Effector CD8-positive, alpha-beta T cell (primary cell): ENCODE results near the gene TAPBP.

ENCODE experiments used
- DNase-seq: peaks from one replicate; lab custom pipeline; 2025; lab: John Stamatoyannopoulos, UW

The TAPBP gene

DNA sequence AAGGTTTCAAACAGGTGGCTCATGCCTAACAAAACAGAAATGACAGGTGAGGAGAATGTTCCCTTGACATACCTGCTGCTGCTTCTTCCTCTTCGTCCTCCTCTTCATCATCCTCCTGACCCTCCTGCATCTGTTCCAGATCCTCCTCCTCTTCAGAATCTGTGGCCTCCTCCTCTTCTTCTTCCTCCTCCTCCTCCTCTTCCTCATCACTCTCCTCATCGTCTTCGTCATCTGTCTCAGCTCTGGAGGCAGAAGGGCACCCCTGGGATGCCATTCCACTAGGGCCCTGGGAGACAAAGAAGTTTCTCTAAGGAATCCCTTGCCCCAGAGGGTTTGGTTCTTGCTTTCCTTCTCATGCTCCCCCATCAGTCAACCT lies 6.0 kb upstream of the TAPBP start:
- DNase-seq: no peak

DNA sequence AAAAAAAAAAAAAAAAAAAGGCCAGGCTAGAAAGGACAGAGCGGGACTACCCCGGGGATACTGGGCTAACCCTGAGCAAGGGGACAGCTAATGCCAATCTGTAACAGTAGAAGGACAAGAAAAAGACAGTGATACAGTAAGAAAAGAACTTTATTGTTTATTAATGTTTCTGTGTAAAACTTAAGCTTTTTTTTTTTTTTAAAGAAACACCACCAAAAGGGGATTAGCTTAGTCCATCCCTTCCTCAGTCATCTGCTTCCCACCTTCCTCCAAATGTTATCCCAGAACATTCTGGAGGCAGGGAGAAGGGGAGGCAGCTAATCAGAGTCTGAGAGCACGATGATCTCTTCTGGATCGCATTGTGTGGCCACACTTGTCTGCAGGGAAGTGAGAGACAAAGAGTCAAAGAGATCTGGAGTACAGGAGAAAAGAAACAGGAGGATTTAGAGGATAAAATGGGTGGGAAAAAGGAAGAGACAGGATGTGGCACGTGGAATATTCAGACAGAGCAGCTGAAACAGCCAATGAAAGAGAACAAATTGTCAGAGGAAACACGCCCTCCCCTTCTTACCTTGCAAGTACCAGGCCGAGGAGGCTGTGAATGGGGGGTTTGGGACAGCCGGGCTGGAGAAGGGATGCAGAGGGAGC lies 4.7 kb upstream of the TAPBP start:
- no peak for DNase-seq

DNA sequence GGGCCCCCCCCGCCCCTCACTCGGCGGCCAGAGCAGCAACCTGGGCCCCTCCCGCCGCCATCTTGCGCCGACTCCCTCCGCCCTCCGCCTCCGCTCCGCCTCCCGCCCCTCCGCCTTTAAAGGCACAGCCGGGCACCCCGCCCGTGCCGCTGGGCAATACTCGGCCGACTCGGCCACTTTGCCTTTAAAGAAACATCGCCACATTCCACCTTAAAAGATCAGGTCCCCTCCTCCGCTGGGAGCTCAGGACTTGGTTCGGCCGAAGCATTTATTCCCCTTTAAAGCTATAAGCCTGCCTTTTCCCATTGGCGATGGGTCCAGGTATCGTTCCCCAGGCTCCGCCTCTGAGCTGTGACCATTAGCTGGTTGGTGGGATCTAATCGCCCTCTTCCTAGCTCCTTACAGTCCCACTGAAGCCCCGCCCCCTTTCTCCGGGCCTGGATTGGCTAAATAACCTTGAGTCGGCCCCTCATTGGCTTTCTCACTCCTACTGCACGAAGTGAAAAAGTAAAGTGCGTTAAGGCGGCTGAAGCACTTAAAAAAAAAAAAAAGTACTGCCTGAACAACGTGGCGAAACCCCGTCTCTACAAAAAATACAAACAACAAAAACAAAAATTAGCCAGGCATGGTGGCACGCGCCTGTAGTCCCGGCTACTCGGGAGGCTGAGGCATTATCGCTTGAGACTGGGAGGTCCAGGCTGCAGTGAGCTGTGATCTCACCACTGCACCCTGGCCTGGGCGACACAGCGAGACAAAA lies 4.0 kb upstream of the TAPBP start, which contains the start of gene ZBTB22:
Gene ZBTB22, minus strand, starts transcription at position 76 of the 757 bp plus-strand sequence. CDS start 828 bp downstream, outside the sequence.
- DNase-seq: peak; percentile 95

DNA sequence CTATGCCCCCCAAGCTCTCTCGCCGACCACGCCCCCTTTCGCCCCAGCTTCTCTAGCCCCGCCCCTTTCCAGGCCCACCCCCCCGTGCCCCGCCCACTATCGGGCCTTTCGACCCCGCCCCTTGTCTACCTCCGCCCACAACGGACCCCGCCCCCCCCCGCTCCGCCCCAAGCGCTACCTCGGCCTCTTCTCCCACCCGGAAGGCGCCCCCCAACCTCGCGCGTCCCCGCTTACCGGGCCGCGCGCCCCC lies 3.5 kb upstream of the TAPBP start:
- DNase-seq: peak; percentile 89

DNA sequence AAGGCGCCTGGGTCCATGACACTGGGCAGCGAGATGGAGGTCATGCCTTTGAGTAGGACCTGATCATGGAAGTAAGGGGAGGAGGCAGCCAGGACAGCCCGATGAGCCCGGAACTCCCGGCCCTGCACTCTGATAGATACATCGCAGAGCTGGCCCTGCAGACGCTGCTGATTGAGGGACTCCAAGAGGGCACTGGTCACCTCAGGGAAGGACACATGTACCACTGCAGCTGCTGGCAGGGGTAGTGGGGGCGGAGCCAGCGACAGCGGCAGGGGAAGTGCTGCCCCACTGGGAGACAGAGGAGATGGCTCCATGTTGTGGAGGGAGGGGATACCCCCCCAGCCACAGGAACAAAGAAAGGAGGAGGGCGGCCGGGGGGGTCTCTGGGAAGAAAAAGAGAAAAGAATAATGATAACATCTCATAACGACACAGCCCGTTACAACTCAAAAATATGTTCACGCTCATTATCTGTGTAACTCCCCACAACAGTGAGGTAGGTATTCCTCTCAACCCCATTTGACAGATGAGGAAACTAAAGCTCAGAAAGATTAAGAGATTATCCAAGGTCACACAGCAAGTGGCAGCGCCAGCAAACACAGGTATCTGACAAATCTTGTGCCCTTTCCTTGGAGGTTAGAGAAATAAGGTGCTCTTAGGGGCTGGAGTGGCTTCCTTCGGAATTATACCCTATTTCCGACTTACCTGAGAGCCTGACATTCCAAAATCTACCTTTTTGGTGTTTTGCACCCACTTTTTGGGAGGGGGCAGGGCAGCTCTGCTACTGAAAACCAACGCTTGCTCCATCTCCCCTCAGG lies 2.9 kb upstream of the TAPBP start:
- no peak for DNase-seq

DNA sequence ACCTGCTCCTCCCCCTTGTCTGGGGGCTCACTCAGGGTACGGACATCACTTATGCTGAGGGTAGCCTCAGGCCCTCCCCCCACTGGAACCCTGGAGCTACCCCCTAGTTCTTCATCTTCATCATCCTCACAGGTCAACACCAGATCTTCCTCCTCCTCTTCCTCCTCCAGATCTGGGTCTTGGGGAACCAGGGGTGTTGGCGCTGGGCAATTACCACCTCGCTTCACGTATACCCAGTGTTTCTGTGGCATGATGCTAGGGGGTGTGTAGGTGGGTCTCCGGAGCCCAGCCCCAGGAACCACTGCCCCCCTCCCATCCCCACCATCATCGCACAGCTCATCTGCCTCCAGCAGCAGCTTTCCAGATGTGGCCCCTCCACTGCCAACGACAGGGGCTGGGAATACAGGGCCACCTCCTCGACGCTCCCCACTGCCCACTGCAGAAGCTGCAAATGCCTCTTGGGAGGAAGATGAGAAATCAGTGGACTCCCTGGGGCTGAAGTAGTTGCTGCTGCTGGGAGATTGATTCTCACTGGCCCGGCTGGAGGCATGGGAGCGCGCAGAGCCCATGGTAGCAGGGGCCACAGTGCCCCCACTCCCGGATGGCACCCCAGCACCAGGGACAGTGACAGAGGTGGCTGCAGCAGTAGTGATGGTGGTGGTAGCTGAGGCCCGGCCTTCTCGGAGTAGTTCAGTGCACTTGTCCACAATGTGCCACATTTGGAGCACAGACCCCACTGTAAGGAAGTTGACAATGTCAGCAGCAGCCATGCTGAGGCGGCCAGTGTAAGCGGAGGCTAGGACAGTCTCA lies 2.1 kb upstream of the TAPBP start:
- DNase-seq: no peak

DNA sequence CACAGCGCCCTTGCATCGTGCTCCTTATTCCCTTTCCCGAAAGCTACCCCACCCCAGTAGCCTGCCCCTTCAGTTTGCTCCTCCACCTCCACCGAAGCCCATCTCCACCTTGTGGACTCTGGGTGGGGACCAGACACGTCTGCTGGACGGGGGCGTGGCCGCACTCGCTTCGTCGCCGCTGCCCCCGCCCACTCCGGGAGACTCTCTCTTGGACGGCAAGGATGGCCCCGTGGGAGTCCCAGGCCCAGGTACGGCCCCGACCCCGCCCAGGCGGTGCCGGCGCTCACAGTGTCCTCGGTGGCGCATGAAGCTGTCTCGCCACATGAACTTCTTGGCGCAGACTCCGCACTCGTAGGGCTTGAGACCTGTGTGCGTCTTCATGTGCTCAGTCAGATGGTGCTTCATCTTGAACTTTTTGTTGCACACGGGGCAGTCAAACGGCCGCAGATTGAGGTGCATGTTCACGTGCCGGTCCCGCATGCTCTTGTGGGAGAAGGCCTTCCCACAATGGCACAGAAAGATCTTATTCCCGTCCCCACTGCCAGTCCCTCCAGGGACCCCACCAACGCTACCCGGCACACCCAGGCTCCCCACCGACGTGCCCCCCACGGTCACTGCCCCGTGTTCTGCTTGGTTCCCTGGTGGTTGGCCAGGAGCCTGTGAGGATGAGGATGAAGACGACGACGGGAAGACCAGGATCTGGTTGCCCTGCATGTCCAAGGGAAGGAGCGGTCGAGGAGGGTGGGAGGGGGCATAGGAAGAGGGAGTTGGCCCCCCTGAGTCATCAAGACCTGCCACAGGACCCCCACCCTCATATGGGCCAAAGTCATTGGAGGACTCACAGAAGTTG lies 1.3 kb upstream of the TAPBP start:
- DNase-seq: no peak

DNA sequence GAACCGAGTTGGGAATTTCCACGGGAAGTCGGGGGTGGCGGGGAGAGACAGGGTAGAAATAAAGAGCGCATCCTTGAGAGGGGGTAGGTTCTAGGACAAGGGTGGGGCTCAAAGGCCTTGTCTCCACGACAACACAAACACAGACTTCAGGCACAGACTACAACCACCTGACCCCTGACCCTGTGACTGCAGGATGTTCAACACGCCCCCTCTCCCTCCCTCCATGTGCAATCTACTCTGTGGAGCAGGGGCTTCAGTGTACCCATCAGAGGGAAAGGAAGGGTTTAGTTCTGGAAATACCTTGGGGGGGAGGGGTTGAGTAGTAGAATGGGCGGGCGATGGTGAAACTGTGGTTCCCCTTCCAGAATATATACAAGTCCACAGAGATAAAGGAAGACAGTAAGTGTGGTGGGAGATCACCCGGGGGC lies 651 bp upstream of the TAPBP start:
- DNase-seq: peak; percentile 70

DNA sequence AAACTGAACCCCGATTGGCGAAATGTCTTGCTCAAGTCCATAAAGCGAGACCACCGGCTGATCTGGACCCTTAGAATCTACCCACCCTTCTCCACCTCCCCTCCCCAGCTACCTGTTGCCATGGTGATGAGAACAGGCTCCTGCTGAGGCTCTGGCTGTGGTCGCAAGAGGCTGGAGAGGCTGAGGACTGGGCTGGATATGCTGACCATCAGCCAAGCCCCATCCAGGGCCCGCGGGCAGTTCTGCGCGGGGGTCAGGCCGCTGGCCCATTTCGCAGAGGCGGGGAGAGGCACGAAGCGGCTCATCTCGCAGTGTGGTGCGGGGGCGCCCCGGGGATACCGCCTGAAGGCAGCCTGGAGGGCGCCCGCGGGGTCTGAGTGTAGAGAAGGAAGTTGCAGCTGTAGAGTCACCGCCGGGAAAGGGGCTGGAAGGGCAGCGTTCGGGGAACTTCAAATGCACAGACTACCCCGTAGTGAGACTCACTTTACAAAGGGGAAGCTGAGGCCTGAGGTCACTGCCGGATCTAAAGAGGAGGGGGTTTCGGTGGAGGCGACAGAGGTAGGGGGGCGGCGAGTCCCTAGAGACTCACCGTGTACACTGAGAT lies 671 bp downstream of the TAPBP start:
- peak; percentile 29 for DNase-seq

DNA sequence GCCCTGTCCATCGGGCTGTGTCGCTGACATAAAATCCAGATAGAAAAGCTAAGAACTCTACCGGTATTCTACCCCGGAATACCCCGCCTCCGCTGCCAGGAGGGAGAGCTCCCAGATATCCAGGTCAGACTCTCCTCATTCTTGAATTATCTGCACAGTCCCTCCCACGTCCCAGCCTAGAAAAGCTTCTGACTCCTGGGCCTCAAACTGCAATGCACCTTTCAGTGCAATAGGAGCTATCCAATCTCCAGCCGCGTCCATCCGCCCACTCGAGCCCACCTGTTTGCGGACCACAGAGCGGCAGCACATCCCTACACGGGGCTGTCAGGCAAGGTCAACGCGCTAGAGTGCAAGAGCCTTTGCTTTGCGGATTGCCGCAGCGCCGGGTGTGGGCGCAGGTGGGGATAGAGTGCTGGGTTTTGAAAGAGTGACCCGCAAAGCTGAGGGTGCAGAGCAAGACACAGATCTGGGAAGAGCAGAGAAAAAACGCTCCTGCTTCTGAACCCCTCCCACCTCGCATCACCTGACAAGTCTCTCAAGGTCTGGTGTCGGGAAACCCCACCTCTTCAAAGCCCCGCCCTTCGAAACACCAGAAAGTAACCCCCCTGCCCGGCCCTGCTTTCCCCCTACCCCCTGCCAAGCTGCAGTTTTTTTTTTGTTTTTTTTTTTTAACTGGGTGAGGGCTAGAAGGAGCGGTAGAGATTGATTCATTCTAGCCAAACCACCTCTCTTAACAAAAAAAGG lies 1.3 kb downstream of the TAPBP start:
- peak; percentile 74 for DNase-seq

DNA sequence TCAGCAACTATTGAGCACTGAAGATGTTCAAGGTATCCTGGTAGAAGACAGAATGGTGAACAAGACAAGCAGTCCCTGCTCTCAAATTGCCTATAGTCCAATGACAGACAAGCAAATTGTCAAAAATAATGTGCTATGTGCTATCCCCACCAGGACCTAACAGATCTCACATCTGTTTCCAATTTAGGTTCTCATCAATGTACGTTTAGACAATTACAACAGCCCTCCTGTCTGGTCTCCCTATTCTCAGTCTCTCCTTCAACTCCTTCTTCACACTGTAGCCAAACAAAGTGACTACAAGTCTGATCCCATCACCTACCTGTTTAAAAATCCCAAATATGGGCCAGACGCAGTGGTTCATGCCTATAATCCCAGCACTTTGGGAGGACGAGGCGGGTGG lies 7.5 kb downstream of the TAPBP start:
- no peak for DNase-seq

DNA sequence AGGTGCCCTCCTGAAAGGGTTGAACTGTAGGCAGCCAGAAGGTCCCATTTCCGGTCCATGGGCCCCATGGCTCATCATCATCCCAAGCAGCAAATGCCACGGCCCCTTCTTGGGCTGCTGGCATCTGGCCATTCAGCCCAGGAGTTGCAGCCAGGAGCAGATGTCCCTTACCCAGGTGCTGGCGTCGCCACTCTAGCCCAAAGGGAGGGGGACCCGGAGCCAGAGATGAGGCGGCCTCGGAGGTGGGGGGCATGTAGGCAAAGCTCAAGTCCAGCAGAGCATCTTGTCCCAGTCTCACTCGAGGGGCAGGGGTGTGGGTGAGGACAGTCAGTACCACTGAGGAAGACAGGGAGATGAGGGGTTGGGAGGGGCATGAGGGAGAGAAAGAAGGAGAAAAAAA lies 8.8 kb downstream of the TAPBP start:
- no peak for DNase-seq

DNA sequence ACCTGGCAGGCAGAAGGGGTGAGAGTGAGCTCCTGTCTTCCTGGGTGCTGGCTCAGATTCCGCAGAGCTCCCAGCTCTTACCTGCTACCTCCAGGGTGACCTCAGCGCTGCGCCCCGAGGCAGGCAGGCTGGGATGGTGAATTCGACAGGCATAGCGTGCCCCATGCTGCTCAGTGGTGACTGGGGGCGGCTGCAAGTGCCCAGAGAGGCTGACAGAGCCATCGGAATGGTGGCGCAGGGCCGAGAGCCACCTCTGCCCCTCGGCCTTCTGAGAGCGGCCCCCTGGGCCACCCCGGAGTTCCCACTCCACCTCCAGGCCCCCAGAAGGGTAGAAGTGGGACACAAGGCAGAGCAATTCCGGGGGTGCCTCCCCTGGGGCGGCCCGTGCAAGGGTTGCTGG lies 9.7 kb downstream of the TAPBP start:
- no peak for DNase-seq

DNA sequence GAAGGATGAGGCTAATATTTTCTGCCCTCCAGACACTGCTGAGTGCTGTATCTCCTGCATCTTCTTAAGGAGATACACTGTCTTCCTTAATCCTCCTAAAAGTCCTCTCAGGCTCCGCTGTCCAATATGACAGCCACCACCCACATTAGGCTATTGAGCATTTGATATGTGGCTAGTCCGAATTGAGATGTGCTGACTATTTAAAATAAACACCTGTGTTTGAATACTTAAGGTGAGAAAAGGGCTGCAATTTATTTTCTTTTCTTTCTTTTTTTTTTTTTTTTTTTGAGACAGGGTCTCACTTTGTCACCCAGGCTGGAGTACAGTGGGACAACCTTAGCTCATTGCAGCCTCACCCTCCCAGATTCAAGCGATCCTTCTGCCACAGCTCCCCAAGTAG lies 12.0 kb downstream of the TAPBP start:
- DNase-seq: no peak

DNA sequence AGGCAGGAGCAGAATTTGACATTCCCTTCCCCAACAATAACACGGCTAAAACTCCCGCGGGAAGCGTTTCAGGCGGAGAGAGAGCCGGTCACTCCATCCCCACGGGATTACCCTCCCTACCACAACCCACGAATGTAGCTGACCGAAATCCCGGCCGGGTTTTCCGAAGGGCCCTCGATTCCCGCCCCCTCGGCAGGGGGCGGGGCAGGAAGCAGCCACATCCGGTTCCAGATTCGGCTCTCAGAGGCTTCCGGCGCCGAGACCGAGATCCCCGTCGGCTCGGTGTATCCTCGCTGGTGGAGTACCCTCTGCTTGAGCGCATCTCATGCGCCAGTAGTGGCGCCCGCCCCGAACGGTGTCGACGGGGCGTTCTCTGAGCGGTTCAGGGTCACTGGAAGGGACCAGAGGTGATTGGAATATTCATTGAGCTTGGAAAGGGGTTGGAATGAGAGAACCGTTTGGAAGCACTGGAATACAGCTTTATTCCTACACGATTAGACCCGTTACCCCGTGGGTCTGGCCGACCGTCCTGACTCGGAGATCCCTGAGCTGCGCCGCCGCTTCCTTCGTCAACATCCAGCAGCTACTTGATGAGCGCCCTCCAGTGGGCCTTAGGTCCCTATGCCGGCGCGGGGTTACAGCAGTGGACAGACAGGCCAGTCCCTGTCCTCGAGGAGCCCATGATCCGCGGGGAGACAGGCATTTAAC lies 14.5 kb downstream of the TAPBP start:
- peak; percentile 87 for DNase-seq

DNA sequence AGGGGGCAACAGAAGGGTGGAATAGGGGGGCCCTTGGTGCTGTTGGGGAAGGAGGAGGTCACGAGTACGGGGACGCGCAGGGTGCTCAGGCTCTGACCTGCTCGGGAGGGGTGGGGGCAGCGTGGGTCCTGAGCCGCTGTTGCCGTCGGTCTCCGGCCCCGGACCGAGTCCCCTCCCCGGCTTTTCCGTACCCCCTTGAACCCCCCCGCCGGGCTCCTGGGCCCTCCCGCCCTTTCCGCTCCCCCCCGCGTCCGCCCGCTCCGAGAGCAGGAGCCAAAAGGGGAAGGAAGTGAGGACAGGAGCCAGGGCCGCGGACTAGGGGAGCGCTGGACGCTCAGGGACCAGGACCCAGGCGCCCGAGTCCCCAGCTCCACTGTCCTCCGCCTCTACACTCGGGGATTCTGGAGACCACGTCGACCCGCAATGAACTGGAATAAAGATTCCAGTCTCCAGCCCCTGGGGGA lies 15.1 kb downstream of the TAPBP start, which contains the start of gene RGL2:
Gene RGL2, minus strand, starts transcription at position 170 of the 464 bp plus-strand sequence. CDS start 332 bp downstream, outside the sequence.
- peak; percentile 49 for DNase-seq

DNA sequence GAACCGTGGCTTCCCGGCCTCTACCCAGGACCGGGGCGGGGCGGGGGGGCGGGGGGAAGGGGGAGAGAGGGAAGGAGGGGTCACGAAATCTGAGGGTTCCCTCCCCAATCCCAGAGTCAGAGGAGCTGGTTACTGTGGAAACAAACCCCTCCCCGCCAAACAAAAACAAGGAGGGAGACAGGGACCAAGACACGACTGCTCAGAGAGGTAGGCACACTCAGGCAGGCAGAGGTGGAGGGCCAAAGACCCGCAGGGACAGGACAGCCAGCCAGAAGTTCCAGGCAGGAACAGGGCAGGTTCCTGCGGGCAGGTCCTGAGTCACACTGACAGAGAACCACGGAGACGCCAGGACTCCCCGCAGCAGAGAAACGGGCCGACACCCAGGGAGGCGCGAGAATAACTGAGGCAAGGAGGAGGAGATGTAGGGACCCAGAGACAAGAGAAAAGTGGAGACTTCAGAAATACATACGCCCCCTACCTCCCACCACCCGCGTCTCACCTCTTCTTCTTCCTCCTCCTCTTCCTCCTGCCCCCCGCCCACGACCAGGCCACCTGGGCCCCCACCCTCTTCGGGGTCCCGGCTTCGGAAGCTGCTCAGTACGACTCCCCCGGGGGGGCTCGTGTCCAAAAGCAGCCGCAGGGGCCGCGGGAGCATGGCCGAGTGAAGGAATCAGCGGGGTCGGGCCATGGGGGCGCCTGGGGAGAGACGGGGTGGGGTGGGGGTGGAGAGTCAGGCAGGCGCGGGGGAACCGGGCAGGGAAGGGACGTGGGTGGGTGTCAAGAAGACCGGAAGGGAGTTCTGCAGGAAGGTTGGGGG lies 15.7 kb downstream of the TAPBP start:
- DNase-seq: peak; percentile 59

DNA sequence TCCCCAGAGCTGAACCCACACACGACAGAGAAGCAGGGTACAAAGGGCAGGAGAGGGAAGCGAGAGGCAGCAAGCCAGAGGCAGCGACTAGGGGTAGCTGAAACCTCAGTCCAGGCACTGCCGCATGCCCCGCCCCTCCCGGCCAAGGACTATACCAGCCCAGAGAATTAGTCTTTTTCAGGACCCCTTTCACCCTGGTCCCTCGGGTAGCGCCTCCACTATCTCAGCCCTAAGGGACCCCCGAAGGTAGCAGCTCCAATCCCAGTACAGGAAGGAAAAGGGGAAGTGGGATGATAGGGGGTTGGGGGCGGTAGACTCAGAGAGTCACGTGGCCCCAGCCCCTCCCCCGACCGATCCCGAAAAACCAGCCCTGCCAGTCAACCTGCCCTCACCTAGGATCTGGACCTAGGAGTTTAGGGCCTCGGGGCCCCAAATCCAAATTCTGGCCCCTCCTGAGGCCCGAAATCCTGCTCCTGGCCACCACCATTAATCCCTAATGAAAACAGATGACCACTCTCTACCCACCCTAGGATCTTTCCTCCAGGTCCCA lies 16.4 kb downstream of the TAPBP start:
- DNase-seq: no peak
